H9 (cell line): ENCODE results near the gene TIPIN. TPM values are rescaled to one million over a fixed set of nuclear protein-coding genes. Genes with fewer than 3 reads are reported as not detected.

ENCODE experiments used
- DNase-seq: peaks from one replicate; pipeline ENCODE4 v3.0.0-alpha.2; 2017
- H2AFZ ChIP-seq: one replicate; pipeline ENCODE4 v1.6.1; 2013; ENCODE audit warnings: mild to moderate bottlenecking, low read length, control low read depth, moderate library complexity
- H2AK5ac ChIP-seq: 2 replicates; pipeline ENCODE4 v1.6.1; 2013; ENCODE audit warnings: low read length, control low read depth, mixed read lengths; ENCODE audit not compliant: insufficient read length
- H2BK120ac ChIP-seq: one replicate; pipeline ENCODE4 v1.6.1; 2013; ENCODE audit warnings: low read depth, mild to moderate bottlenecking, low read length, control low read depth, inconsistent platforms; ENCODE audit not compliant: poor library complexity, severe bottlenecking
- H2BK12ac ChIP-seq: 2 replicates; pipeline ENCODE4 v1.6.1; 2013; ENCODE audit warnings: low read length, control low read depth, mixed read lengths, low read depth; ENCODE audit not compliant: insufficient read length
- H2BK15ac ChIP-seq: 2 replicates; pipeline ENCODE4 v1.6.1; 2013; ENCODE audit warnings: low read depth, low read length, control low read depth
- H2BK20ac ChIP-seq: one replicate; pipeline ENCODE4 v1.6.1; 2013; ENCODE audit warnings: low read depth, mild to moderate bottlenecking, low read length, control low read depth, inconsistent platforms; ENCODE audit not compliant: poor library complexity, severe bottlenecking
- H2BK5ac ChIP-seq: 2 replicates; pipeline ENCODE4 v1.6.1; 2013; ENCODE audit warnings: low read length, control low read depth, mixed read lengths; ENCODE audit not compliant: insufficient read length
- H3K14ac ChIP-seq: 2 replicates; pipeline ENCODE4 v1.6.1; 2013; ENCODE audit warnings: low read length, control low read depth; ENCODE audit not compliant: insufficient read depth
- H3K18ac ChIP-seq: 2 replicates; pipeline ENCODE4 v1.6.1; 2013; ENCODE audit warnings: low read depth, mild to moderate bottlenecking, mixed read lengths, low read length, control low read depth; ENCODE audit not compliant: insufficient read length
- H3K23ac ChIP-seq: 2 replicates; pipeline ENCODE4 v1.6.1; 2013; ENCODE audit warnings: low read length, control low read depth, mixed read lengths, low read depth; ENCODE audit not compliant: insufficient read length
- H3K23me2 ChIP-seq: 2 replicates; pipeline ENCODE4 v1.6.1; 2013; ENCODE audit warnings: low read depth, mild to moderate bottlenecking, mixed read lengths, low read length, control low read depth; ENCODE audit not compliant: insufficient read length, poor library complexity, severe bottlenecking
- H3K27ac ChIP-seq: 2 replicates; pipeline ENCODE4 v1.5.1; 2013; ENCODE audit warnings: low read length, control low read depth, mixed read lengths, low read depth; ENCODE audit not compliant: insufficient read length
- H3K27me3 ChIP-seq: 2 replicates; pipeline ENCODE4 v1.6.1; 2013; ENCODE audit warnings: low read length, control low read depth, inconsistent platforms; ENCODE audit not compliant: insufficient read depth
- H3K4ac ChIP-seq: 2 replicates; pipeline ENCODE4 v1.6.1; 2013; ENCODE audit warnings: low read depth, mild to moderate bottlenecking, control low read depth, inconsistent platforms, low read length, moderate library complexity
- H3K4me1 ChIP-seq: 2 replicates; pipeline ENCODE4 v1.6.1; 2013; ENCODE audit warnings: low read length, control low read depth, inconsistent platforms; ENCODE audit not compliant: insufficient read depth
- H3K4me2 ChIP-seq: 2 replicates; pipeline ENCODE4 v1.6.1; 2013; ENCODE audit warnings: low read length, control low read depth, mixed read lengths; ENCODE audit not compliant: insufficient read length, insufficient read depth
- H3K56ac ChIP-seq: 2 replicates; pipeline ENCODE4 v1.6.1; 2013; ENCODE audit warnings: low read depth, mild to moderate bottlenecking, mixed read lengths, low read length, control low read depth; ENCODE audit not compliant: insufficient read length
- H3K79me1 ChIP-seq: 2 replicates; pipeline ENCODE4 v1.6.1; 2013; ENCODE audit warnings: low read depth, mild to moderate bottlenecking, moderate library complexity, low read length, control low read depth, inconsistent platforms; ENCODE audit not compliant: insufficient read depth, poor library complexity, severe bottlenecking
- H3K79me2 ChIP-seq: 2 replicates; pipeline ENCODE4 v1.6.1; 2013; ENCODE audit warnings: low read length, control low read depth, inconsistent platforms; ENCODE audit not compliant: insufficient read depth
- H3K9ac ChIP-seq: 2 replicates; pipeline ENCODE4 v1.6.1; 2013; ENCODE audit warnings: low read length, control low read depth, mixed read lengths; ENCODE audit not compliant: insufficient read length; ENCODE audit errors: extremely low read depth
- H3K9me3 ChIP-seq: one replicate; pipeline ENCODE4 v1.6.1; 2013; ENCODE audit warnings: low read depth, low read length, inconsistent platforms; ENCODE audit not compliant: control insufficient read depth
- H3T11ph ChIP-seq: one replicate; pipeline ENCODE4 v1.6.1; 2013; ENCODE audit warnings: mild to moderate bottlenecking, low read length, control low read depth, inconsistent platforms
- H4K20me1 ChIP-seq: one replicate; pipeline ENCODE4 v1.6.1; 2013; ENCODE audit not compliant: control insufficient read depth, insufficient read length, insufficient read depth
- H4K5ac ChIP-seq: 2 replicates; pipeline ENCODE4 v1.6.1; 2013; ENCODE audit warnings: low read depth, mild to moderate bottlenecking, mixed read lengths, low read length, control low read depth; ENCODE audit not compliant: insufficient read length
- H4K8ac ChIP-seq: replicated peaks from 2 replicates; pipeline ENCODE4 v1.6.1; 2013; ENCODE audit warnings: low read length, control low read depth, mixed read lengths, low read depth; ENCODE audit not compliant: insufficient read length
- H4K91ac ChIP-seq: 2 replicates; pipeline ENCODE4 v1.6.1; 2013; ENCODE audit warnings: low read depth, mild to moderate bottlenecking, moderate library complexity, mixed read lengths, low read length, control low read depth; ENCODE audit not compliant: insufficient read length
- H3K27ac Mint-ChIP-seq, 3 experiments: 2 replicates in 2 of 3; 3 replicates in 1 of 3; pipeline ENCODE4 v1.8.0; 2020 to 2021; ENCODE audit warnings: mixed read lengths in 3 of 3, mild to moderate bottlenecking in 1 of 3, moderate library complexity in 1 of 3
- H3K27me3 Mint-ChIP-seq: 2 replicates; pipeline ENCODE4 v1.8.0; 2021; ENCODE audit warnings: low read depth, mild to moderate bottlenecking, moderate library complexity, mixed read lengths
- H3K36me3 Mint-ChIP-seq, 3 experiments: 2 replicates in 2 of 3; 3 replicates in 1 of 3; pipeline ENCODE4 v1.8.0; 2020 to 2021; ENCODE audit warnings: low read depth in 3 of 3, mixed read lengths in 3 of 3; ENCODE audit not compliant: insufficient read depth in 1 of 3
- H3K4me1 Mint-ChIP-seq, 2 experiments: 2 replicates each; pipeline ENCODE4 v1.8.0; 2020; ENCODE audit warnings: mixed read lengths in 2 of 2
- H3K4me3 Mint-ChIP-seq, 2 experiments: 2 replicates in 1 of 2; 3 replicates in 1 of 2; pipeline ENCODE4 v1.8.0; 2020 to 2021; ENCODE audit warnings: mild to moderate bottlenecking in 2 of 2, mixed read lengths in 2 of 2, moderate library complexity in 1 of 2
- H3K9me3 Mint-ChIP-seq, 2 experiments: 2 replicates in 1 of 2; 3 replicates in 1 of 2; pipeline ENCODE4 v1.8.0; 2020; ENCODE audit warnings: mild to moderate bottlenecking in 2 of 2, mixed read lengths in 2 of 2, moderate library complexity in 1 of 2
- CTCF ChIP-seq: fragments of 200-600 bp; sonication (generic); conservative IDR thresholded peaks from 3 replicates; pipeline ENCODE4 v1.8.0; 2021; ENCODE audit warnings: antibody characterized with exemption, mild to moderate bottlenecking
- WGBS: extraction: QIAGEN DNeasy Blood & Tissue Kit; methylation state at CpG from one replicate; pipeline ENCODE4 v1.1.7; 2013; ENCODE audit warnings: missing lambda C conversion rate, low lambda C conversion rate, mixed read lengths; ENCODE audit not compliant: insufficient read length; ENCODE audit errors: extremely low coverage; 5-methylcytosine and 5-hydroxymethylcytosine counted together
- total RNA-seq: library from RNA; stranded (reverse); gene quantifications from 2 replicates; pipeline ENCODE4 v1.2.1, GENCODE V29; 2021

The TIPIN gene
- total RNA-seq, 1 experiment from 2014 or later = 26.9 TPM

- no peak within 1 kb of the TSS for H3T11ph ChIP-seq
- H3K4me3 Mint-ChIP-seq = peak within 1 kb of the TSS; percentile 77 to 90
- WGBS = no CpG with 5 or more reads among the region's 92 CpGs
- H3K4me1 ChIP-seq = peaks cover 7% of the 10 kb centered on the region; the same call in 1 of the 2 replicates
- no peak within 1 kb of the TSS; the same call in 1 of the 2 replicates for H3K4ac ChIP-seq
- H4K91ac ChIP-seq = no peak within 1 kb of the TSS
- no peak within 1 kb of the TSS for H4K5ac ChIP-seq
- peak within 1 kb of the TSS; percentile 60 for H3K27ac ChIP-seq
- no peak within 1 kb of the TSS for H2BK12ac ChIP-seq
- peak within 1 kb of the TSS; percentile 89 for H3K4me2 ChIP-seq
- H4K20me1 ChIP-seq = no peaks in the 10 kb centered on the region
- peaks cover under 1 to 17% (median 10%) of the 10 kb centered on the region in 3 experiments; a peak in 6 of 7 replicates for H3K36me3 Mint-ChIP-seq
- H2AK5ac ChIP-seq = no peak within 1 kb of the TSS
- peak within 1 kb of the TSS; percentile 95 for H2BK120ac ChIP-seq
- H4K8ac ChIP-seq = no peak within 1 kb of the TSS
- no peaks in the 10 kb centered on the region for H3K79me2 ChIP-seq
- H2BK5ac ChIP-seq = no peak within 1 kb of the TSS
- no peak within 1 kb of the TSS for H3K23ac ChIP-seq
- no peaks in the 10 kb centered on the region; the same call in 1 of the 2 replicates for H3K27me3 Mint-ChIP-seq
- peaks cover 25 to 36% of the 10 kb centered on the region in 2 experiments for H3K4me1 Mint-ChIP-seq
- H3K14ac ChIP-seq = peak within 1 kb of the TSS; percentile 97
- H2BK20ac ChIP-seq = no peak within 1 kb of the TSS
- H3K56ac ChIP-seq = no peak within 1 kb of the TSS
- no peaks in the 10 kb centered on the region for H3K79me1 ChIP-seq
- H3K27me3 ChIP-seq = no peaks in the 10 kb centered on the region
- H3K9ac ChIP-seq = peak within 1 kb of the TSS; percentile 93
- H3K23me2 ChIP-seq = peaks cover 7% of the 10 kb centered on the region
- no peak within 1 kb of the TSS; the same call in 1 of the 2 replicates for H2BK15ac ChIP-seq
- H3K9me3 ChIP-seq = no peaks in the 10 kb centered on the region
- DNase-seq = peak; percentile 67
- peak within 1 kb of the TSS; percentile 66 to 90 (median 75); a peak in 5 of 7 replicates for H3K27ac Mint-ChIP-seq
- H3K9me3 Mint-ChIP-seq = no peaks in the 10 kb centered on the region
- H3K18ac ChIP-seq = peak within 1 kb of the TSS; percentile 94
- peak within 1 kb of the TSS; percentile 98 for H2AFZ ChIP-seq
- TF ChIP-seq CTCF = no peak
Measured at GRCh38 chr15:66293419-66294156, 62.9 kb downstream of the TIPIN start, which contains the start of gene DIS3L. TSS of gene DIS3L (plus strand) at chr15:66293568. CDS start at chr15:66293597, 29 bp downstream.
